NCI-H748 treated with DMSO at 0.1 percent for 48 hours (cell line): Measurements from ENCODE around the gene ARPP21.
"Not testable (repeated sequence)": the region's sequence is repeated elsewhere in the genome, so short reads cannot be mapped to it uniquely, and the experiment has no call there.

Source experiments
- DNase-seq: peaks from one replicate; lab custom pipeline; 2025; lab: John Stamatoyannopoulos, UW

ARPP21 gene

DNA sequence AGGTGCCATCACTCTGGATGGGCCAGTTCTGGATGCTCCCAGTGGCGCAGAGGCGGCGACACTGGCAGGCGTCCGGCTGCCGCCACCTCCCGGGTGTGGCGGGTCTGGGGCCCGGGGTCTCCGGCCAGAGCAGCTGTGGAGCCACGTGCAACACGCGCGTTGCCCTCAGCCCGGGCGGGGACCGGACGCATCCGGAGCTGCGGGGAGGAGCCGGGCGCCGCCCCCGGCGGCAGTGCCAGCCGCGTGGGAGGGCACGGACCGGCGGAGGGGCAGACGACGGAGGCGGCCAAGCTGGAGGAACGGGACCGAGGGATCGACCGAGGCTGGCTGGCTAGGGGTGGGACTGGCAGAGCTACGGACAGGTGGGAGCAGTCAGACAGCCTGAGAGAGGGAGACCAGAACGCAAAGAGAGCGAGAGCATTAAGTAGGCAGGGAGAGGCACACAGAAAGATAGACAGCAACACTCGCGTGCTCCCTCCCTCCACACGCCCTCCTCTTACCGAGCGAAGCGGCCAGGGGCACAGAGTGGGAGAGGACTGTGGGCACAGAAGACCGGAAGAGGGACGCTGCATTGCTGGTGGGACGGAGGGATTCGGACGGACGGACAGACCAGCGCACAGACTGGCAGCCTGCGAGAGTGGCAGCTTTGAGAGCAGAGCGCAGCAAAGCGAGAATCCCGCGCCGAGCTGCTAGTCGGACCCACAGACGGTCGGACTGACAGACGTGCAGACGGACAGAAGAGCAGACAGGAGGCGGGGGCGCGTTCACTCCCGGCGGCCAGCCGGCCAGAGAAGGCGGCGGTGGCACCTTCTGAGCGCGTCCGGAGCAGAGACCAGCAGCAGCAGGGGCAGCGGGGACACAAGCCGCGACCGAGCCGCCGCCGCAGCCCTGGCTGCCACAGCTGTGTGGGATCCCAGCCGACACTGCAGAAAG is at the start of gene ARPP21:
Gene ARPP21, plus strand, starts transcription at position 272 of the 933 bp plus-strand sequence. CDS start 42,227 bp downstream, outside the sequence.
- DNase-seq, result no peak

DNA sequence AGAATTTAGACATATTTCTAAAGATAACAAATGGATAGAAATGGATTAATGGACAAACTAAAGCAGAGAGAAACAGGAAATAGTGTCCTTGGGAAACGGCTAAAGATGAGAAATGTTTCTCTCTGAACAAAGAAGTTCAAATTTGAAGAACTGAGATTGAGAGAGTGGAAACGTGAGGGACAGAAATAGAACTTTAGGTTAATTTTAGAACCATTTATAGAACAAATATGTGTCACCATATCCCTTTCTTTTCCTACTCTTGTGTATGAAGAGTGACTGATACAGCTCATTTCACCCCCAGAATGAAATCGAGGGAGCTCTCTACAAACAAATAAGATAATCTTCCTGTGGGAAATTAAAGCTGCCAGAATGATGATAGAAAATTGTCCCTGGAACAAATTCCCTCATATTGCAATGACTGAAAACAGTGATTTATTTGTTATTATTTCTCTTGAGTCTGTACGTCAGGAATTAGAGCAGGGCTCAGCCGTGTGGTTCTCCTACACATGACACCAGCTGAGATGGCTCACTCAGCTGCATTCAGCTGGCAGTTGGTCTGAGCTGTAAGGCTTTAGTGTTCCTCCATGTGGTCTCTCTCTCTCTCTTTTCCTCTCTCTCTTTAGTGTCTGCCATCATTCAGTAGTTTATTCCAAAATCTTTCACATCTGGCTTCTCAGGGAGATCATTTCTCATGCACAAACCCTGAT is 46.6 kb upstream of the ARPP21 start:
- DNase-seq, result no peak

DNA sequence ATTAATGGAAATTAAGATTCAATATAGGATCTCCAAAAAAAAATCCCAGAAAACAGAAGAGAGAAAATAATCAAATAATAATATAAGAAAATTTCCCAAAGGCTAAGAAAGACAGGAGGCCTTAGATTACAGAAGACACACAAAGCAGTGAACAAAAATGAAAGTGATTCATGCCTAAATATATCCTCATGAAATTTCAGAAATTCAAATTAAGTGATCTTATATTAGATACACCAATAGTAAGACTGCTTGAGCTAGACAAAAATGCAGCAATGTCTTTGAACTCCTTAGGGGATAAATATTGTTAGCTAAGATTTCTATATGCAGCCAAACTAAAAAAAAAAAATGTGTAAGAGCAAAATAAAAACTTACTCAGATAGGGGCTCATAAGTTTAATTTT is 44.6 kb upstream of the ARPP21 start:
- no peak for DNase-seq

DNA sequence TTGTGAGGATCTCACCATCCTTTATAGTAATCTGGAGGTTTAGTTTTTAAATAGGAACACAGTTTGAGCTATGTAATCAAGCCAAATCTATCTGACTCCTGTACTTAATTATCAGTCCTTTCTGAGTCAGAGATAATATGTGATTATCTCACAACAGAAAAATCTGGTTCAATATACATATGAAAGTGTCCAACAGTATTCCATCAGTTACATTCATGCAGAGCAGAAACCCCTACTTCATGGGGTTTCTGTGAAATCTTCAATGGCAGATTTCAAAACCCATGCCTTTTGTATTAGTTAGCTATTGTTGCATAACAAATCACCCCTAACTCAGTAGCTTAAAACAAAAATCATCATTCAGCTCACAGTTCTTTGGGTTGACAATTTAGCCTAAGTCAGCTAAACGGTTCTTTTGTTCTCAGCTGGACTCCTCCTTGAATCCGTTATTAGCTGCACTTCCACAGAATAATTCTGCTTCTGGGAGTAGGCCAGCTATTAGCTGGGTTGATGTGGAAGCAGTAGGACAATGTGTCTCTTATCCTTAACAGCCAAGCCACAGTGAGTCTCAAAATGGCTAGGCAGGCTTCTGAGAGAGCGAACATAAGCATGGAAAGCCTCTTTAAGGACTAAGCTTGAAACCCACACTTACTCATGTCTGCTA is 42.9 kb upstream of the ARPP21 start:
- DNase-seq, result no peak

DNA sequence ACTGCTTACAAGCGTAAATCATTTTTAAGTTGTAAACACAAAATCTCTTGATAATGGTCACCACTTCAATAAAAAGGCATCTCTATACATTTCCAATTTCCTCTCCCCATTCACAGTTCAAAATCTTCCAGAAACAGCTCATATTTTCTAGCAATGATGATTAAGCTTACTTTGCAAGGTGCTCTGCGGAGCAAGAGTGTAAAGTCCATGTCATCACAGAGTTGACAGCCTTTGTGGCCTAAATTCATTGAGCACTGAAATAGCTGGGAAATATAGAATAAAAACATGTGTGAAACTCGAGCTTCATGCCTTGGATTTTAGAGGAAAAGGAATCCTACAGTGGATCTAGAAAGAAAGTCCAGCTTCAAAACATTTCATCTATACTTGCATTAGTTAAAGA is 41.8 kb upstream of the ARPP21 start:
- DNase-seq, result no peak

DNA sequence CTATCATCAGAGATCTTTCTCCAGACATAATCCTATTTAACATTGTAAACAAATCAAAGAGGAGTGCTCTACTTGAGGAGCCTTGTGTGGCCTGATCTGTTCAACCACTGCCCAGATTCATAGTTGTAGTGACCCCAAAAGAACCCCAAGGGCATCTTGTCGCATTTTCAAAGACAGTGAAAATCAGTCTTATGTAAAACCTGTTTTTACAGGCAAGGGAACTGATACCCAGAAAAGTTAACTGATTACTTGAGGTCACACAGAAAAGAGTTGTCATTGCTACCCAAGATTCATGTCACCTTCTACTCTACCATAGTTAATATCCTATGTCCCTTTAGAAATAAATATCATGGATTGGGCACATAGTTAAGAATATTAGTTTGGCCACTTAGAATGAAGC is 40.5 kb upstream of the ARPP21 start:
- no peak for DNase-seq

DNA sequence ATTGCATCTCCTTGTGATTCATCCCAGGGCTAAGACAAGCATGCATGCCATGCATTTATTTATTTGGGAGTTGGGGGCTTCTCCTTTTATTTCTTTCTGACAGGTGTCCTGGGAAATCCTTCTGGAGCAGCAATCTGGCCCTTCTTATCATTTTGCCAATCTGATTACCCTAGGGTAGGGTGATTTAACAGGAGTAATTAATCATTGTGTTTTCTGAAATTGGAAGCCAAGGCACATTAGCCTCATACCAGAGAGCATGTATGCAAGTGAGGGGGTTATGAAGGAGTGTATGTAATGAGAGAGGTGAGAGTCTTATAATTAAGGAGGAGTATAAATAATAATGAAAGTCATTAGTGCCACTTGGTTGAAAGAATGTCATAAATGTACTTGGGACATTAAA is 37.4 kb upstream of the ARPP21 start:
- no peak for DNase-seq

DNA sequence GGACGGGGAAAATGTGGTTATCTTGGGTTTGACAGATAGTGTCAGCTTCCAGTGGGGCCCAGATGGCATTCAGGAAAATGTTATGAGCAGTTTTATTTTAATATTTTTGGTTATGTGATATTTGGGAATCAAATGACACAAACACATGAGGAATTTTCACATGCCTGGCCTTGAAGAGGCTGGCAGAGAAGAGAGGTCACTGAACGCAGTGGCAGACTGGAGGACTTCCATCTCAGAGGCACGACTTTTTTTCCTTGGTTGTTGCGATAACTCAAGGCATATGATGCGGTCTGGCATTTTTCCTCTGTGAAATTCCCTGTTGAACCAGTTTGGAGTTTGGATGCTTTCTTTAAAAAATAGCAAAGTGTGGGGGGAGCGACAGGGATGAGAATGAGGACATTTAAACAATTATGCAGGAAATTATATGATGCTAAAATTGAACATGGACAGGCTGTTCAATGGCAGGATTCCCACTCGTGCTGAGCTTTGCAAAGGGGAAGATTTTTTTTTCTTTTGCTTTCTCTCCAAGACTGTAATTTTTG is 36.9 kb upstream of the ARPP21 start:
- no peak for DNase-seq

DNA sequence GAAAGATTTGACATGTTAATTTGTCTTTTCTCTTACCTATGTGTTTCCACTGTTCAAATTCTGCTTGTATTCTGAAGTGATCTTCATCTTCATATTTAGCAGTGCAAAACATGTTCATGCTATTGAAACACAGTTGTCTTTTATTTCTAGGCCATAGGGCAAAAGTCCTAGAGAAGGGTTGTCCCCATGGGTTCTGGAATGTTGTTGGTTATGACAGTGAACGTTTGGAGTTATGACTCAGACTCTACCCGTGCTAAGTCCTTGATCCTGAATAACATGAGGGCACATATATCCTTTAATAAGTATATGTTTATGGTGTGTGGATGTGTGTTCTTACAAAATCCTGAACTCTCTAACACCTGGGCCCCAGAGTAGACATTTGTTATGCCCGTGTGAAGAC is 23.0 kb upstream of the ARPP21 start:
- DNase-seq, result no peak

DNA sequence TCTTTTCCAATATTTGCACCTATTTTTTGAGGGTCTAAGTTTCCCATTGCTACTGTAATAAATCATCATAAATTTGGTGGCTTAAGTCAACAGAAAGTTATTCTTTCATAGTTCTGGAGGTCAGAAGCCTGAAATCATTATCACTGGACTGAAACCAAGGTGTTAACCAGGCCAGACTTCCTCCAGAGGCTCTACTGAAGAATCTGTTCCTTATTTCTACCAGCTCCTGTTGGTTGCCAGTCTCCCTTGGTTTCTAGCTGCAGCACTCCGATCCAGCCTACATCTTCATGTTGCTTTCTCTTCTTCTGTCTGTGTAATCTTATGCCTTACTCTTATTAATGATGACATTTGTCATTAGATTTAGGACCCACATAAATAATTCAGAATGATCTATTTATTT is 22.0 kb upstream of the ARPP21 start:
- no peak for DNase-seq

DNA sequence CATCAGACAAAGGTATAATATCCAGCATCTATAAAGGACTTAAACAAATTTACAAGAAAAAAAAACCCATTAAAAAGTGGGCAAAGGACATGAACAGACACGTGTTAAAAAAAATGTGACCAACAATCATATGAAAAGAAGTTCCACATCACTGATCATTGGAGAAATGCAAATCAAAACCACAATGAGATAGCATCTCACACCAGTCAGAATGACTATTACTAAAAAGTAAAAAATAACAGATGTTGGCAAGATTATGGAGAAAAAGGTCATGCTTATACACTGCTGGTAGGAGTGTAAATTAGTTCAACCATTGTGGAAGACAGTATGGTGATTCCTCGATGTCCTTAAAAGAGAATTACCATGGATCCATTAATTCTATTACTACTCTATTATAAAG is 19.1 kb upstream of the ARPP21 start:
- DNase-seq, result not testable (repeated sequence)

DNA sequence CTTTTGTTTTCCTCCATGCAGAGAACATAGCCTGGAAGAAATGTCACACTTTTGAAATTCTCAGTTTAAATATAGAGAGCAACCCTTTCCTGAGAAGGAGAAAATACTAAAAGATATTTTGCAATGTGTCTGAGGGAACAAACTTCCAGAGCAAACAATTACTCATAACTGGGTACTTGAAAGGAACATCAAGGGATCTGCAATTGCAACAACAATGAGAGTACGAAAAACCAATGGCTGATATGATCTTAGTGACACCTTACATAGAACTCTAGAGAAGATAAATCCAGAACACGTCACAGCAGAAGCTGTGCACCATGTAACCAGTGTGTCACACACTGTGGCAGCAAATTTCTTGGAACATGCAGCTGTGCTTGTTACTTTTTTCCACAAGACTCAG is 14.6 kb upstream of the ARPP21 start:
- no peak for DNase-seq

DNA sequence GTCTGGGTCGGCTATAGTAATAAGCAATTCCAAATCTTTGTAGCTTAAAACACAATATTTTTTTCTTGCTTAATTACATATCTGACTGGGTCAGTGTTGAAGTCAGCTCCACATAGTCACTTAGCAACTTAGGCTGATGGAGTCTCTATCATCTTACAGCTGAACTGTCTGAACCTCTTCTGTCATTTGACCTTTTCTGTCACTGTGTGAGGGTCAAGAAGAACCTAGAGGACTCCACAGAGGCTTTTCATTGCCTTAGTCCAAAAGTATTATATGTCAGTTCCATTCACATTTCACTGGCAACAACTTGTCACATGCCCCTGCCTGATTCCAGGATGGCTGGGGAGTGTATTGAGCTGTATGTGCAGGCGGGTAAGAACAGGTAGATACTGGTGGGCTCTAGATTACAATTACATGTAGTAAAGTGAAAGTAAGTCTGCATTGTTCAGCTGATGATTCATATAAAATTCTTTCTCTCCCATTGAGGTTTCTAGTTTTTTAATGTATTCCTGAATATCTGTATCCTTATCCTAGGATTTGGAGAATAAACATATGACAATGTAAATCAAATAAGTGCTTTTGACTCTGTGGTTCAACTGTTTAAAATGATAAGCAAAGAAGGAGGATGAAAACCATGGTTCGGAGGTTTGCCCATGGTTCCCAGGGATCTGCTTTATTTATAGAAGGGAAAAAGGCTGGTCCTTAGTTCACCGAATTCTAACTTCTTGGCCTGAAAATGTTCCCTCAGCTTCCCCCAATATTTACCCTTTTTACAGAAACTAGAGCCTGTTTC is 5.8 kb upstream of the ARPP21 start:
- no peak for DNase-seq

DNA sequence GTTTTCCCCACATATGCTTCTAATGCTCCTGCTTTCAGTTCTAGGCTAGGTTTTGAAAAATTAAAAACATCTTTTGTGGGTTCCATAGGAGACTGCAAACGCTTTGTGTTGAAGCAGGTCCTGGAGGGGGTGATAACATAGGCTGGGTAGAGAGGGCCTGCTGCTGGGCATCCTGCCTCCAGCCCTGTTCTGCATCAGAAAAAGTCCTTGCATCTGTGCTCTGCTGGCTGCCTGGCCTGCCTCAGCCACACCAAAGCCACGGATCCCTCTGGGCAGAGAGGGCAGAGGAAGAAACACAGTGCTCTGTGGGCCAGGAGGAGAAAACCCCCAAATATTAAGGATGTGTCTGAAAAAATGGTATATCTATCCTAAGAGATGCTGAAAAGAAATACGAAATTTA is 3.9 kb upstream of the ARPP21 start:
- no peak for DNase-seq

DNA sequence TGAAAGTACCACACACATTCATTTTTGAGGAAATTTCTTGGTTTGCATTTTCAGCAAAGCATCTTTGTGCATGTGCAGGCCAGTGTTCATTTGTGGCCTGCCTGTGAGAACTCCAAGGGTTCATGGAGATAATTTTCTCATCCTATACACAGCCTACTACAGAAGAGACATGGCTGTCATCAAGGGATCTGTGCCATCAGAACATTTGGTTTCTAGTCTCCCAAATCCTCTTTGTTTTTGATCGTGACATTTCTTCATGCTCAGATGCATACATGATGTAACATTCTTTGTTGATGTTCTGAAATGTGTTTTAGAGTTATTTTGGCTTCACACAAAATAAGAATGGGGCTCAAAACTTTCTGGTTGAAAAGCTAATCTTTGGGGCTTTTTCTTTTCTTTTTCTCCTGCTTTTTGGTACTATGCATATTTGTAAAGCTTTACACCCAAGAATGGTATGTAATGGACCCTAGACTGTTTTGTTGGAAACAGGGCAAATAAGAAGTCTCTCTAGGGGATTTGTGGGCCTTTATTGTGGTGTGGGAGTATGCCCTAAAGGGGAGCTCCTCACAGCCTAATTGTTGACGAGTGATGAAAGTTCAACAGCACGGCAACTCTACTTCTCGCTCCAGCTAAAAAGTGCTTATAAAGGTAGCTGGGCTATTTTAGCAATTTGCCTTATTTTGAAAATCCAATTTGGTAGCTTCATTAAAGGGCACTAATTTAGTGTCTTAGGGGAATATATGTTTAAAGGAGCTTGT is 3.2 kb upstream of the ARPP21 start:
- DNase-seq, result no peak

DNA sequence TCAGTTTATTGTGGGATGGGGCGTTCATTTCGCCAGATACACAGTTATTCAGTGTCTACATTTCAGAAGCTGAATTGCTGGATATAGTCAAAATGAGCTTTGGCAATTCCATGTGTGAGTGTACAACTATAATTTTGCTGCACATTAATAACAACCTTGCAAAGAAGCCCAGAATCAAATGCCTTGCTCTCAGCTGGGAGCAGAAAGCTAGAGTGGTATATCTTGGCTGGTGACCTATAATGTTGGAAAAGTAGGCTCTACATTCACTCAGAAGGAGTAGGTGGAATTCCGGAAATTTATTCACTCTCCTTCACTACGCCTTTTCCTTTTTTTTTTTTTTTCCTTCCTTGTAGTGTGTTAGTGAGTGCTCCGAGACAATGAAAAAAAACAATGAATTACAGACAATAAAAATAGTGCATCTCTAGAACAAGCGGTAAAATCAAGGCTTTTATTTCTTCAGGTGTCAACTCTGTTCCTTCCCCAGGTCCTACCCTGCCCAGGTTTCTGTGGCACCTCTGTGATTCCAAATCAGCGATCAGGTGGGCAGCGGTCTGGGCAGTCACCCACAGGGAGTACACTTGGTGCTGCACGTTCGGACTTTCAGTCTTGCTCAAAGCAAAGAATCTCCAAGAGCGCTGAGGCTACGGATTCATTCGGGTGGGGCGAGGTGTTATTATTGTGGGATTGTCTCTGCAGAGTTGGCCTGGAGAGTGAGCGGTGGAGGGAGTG is 910 bp upstream of the ARPP21 start:
- no peak for DNase-seq

DNA sequence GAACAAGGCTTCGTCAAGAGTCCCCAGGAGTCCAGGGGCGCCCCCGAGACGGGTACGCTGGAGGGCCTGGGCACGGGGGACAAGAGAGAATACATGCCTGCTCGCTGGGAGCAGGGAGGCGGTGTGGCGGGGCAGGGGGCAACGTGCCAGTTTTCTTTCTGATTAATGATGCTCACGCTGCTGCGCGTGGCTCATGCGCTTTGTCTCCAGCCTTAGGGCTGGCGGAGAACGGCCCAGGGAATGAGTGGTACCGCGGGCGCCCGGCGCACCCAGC is 408 bp upstream of the ARPP21 start:
- DNase-seq, result no peak

DNA sequence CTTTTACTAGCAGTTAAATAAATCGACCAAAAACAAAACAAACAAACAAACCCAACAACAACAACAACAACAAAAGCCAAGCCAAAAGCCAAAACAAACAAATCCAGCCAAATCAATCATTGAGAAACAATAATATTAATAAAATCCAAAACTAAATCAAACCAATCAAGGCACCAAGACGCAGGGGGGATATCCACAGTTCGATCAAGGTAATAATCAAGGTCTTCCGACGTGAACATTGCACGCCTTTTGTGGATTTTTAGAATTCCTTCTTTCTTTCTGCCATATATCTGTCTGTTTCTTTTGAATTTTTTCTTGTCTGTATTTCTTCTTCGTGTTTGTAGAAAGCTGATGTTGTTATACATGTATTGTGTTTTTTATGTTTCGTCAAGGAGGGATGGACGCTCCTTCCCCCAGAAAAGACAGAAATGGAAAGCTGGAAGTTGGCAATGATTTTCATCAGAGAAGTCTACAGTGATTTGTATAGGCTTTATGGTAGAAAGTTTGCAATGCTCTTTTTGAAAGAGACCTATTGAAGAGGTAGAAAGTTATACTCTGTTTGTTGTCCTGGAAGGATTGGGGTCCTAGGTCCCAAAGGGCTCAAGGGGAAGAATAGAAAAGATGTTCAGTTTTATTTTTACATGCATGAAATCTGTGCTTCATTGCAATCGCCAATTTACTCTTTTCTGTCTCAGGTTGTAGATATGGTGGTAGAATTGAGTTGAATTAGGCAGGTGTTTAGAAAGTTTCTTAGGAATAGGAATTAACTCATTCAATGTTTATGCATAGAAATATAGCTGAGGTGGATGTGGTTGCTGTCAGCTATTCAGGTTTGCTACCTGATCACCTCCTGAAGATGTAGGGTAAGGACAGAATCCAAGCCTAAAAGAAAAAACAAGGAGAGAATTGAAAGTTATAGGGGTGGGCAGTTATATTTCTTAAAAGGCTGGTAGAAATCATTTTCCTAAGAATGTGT is 1.2 kb downstream of the ARPP21 start:
- DNase-seq, result no peak

DNA sequence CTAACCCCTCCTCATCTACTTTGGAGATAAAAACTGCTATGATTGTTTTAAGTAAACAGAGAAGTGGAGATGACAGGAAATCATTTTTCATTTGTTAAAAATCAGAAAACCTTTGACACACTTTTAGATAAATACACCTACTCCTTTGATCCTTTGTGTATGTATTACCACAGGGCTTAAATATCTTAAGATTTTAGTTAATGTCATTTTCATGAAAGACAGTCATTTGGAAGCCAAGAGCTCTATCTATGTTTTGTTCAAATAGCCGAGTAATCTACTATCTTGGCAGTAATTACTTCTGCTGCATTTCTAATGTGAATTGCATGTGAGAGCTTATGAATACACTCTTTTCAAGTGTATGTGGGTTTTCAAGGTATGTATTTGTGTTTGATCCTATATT is 2.0 kb downstream of the ARPP21 start:
- DNase-seq, result no peak
